Osteoblast (primary cell): Measurements from ENCODE around the gene SLC16A6. TPM values are rescaled to one million over a fixed set of nuclear protein-coding genes. Genes with fewer than 3 reads are reported as not detected.

Experiments used
- DNase-seq: peaks from one replicate; pipeline ENCODE4 v3.0.0; 2011; ENCODE audit warnings: low spot score, mixed read lengths; ENCODE audit not compliant: insufficient read length; ENCODE audit errors: missing footprints
- H2AFZ ChIP-seq: 2 replicates; pipeline ENCODE4 v1.6.0; 2011; ENCODE audit warnings: mild to moderate bottlenecking, low read length
- H3K27ac ChIP-seq: 2 replicates; pipeline ENCODE4 v1.5.1; 2011; ENCODE audit warnings: mild to moderate bottlenecking, low read depth, low read length, moderate library complexity
- H3K27me3 ChIP-seq: 2 replicates; pipeline ENCODE4 v1.6.0; 2012; ENCODE audit warnings: mild to moderate bottlenecking, control low read depth, inconsistent platforms, low read length, moderate library complexity; ENCODE audit not compliant: insufficient read depth
- H3K36me3 ChIP-seq: 2 replicates; pipeline ENCODE4 v1.5.1; 2011; ENCODE audit warnings: mild to moderate bottlenecking, low read length, control low read depth, moderate library complexity; ENCODE audit not compliant: insufficient read depth
- H3K4me1 ChIP-seq: 2 replicates; pipeline ENCODE4 v1.5.1; 2011; ENCODE audit warnings: mild to moderate bottlenecking, low read length, control low read depth, moderate library complexity; ENCODE audit not compliant: insufficient read depth
- H3K4me2 ChIP-seq: 2 replicates; pipeline ENCODE4 v1.6.0; 2011; ENCODE audit warnings: mild to moderate bottlenecking, low read length; ENCODE audit not compliant: insufficient read depth
- H3K4me3 ChIP-seq: fragments of 200-600 bp; sonication (generic); 3 replicates; pipeline ENCODE4 v1.5.1; 2012; ENCODE audit warnings: mild to moderate bottlenecking, low read length, inconsistent platforms; ENCODE audit not compliant: insufficient read depth
- H3K79me2 ChIP-seq: 2 replicates; pipeline ENCODE4 v1.6.0; 2012; ENCODE audit warnings: mild to moderate bottlenecking, low read length, control low read depth, inconsistent platforms; ENCODE audit not compliant: insufficient read depth
- H3K9me3 ChIP-seq: 2 replicates; pipeline ENCODE4 v1.5.1; 2011; ENCODE audit warnings: low read depth, low read length, control low read depth
- H4K20me1 ChIP-seq: 2 replicates; pipeline ENCODE4 v1.6.0; 2012; ENCODE audit warnings: mild to moderate bottlenecking, low read length, control low read depth; ENCODE audit not compliant: insufficient read depth
- total RNA-seq: library from RNA; depleted of rRNA; stranded (reverse); fragments of >200 nt; gene quantifications from 2 replicates; pipeline ENCODE4 v1.2.3, GENCODE V29; 2012
- TF ChIP-seq, protein P1 (sequence below): IDR thresholded peaks from 2 replicates; pipeline ENCODE4 v1.5.1; 2011; ENCODE audit warnings: mild to moderate bottlenecking, low read depth, low read length, moderate library complexity; ENCODE audit errors: extremely low read depth

SLC16A6 gene
- total RNA-seq, 1 donor = 1.4 TPM

DNA sequence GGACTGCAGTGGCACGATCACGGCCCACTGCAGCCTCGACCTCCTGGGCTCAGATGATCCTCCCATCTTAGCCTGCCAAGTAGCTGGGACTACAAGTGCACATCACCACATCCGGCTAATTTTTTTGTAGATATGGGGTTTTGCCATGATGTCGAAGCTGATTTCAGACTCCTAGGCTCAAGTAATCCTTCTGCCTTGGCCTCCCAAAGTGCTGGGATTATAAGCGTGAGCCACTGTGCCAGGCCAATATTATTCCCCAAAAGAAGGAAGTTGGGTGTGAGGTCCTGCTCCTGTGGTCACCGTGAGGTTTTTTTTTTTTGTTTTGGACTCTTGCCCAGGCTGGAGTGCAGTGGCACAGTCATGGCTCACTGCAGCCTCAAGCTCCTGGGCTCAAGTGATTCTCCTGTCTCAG, 41.6 kb downstream of the SLC16A6 start:
- no peak for DNase-seq
- Histone ChIP-seq H3K36me3 (peaks cover 27% of the 10 kb centered on the region), H3K4me2 (peak overlapping the region; percentile 77), H2AFZ (no peak overlapping the region), H3K9me3 (no peaks in the 10 kb centered on the region), H3K27ac (no peak overlapping the region), H3K4me3 (no peak overlapping the region), H4K20me1 (no peaks in the 10 kb centered on the region), H3K4me1 (peaks cover 10% of the 10 kb centered on the region), H3K79me2 (peaks cover 3% of the 10 kb centered on the region), H3K27me3 (no peaks in the 10 kb centered on the region)
- TF ChIP-seq, protein P1, sequence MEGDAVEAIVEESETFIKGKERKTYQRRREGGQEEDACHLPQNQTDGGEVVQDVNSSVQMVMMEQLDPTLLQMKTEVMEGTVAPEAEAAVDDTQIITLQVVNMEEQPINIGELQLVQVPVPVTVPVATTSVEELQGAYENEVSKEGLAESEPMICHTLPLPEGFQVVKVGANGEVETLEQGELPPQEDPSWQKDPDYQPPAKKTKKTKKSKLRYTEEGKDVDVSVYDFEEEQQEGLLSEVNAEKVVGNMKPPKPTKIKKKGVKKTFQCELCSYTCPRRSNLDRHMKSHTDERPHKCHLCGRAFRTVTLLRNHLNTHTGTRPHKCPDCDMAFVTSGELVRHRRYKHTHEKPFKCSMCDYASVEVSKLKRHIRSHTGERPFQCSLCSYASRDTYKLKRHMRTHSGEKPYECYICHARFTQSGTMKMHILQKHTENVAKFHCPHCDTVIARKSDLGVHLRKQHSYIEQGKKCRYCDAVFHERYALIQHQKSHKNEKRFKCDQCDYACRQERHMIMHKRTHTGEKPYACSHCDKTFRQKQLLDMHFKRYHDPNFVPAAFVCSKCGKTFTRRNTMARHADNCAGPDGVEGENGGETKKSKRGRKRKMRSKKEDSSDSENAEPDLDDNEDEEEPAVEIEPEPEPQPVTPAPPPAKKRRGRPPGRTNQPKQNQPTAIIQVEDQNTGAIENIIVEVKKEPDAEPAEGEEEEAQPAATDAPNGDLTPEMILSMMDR = no peak

DNA sequence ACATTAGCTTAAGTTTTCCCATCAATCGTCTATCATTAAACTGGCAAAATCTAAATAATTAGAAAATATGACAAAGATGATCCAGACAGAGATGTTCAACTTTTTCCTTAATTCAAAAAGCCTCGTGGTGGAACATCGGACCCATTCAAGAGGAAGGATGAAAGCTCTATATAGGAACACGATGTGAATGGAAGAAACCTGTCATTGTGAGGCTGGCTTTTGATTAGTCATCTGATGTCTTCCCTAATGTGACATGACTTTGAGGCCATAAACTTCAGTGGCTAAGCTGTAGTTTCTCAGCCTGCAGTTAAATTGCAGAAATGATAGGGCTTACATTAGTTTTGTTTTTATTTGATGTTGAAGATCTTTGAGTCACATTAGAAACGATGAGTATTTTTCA, 42.0 kb downstream of the SLC16A6 start:
- TF ChIP-seq, protein P1 = no peak
- H3K36me3 ChIP-seq = peaks cover 22% of the 10 kb centered on the region
- H3K27me3 ChIP-seq = no peaks in the 10 kb centered on the region
- H3K4me1 ChIP-seq = peaks cover 10% of the 10 kb centered on the region
- peaks cover 3% of the 10 kb centered on the region for H3K79me2 ChIP-seq
- peak overlapping the region; percentile 90 for H3K4me3 ChIP-seq
- H3K9me3 ChIP-seq = no peaks in the 10 kb centered on the region
- peak overlapping the region; percentile 89 for H2AFZ ChIP-seq
- peak overlapping the region; percentile 95 for H3K27ac ChIP-seq
- DNase-seq = no peak
- H4K20me1 ChIP-seq = no peaks in the 10 kb centered on the region
- H3K4me2 ChIP-seq = peak overlapping the region; percentile 77

DNA sequence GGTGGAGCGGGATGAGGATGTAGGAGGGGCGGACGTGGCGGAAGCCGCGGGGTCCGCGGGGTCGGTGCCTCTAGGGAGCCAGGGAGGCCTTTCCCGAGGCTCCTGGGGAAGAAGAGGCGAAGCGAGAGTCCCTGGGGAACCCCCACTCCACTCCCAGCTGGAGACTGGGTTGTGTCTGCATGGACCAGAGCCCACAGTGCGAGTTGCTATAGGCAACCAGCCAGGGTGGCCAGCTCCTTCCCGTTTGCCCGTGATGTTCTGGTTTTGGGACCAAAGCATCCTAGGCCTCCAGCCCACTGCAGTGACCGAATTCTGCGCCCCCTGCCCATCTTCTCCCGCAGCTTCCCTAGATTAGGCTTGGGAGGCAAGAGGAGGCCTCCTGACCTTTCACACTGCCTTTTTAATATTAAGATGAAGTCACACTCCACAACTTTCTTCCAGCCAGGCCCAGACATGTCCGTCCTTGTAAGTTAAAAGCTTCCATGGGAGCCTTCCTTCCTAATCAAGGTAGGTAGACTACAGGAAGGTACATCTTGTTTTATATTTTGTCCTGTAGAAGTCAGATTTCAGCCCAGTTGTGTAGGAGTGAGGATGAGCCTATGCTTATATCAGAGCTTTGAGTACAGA, 42.6 kb downstream of the SLC16A6 start:
- Histone ChIP-seq H3K79me2 (peaks cover 3% of the 10 kb centered on the region), H3K4me1 (peaks cover 10% of the 10 kb centered on the region), H3K9me3 (no peaks in the 10 kb centered on the region), H3K27me3 (no peaks in the 10 kb centered on the region), H3K27ac (peak overlapping the region; percentile 95), H4K20me1 (no peaks in the 10 kb centered on the region), H3K4me2 (peak overlapping the region; percentile 77), H3K36me3 (peaks cover 22% of the 10 kb centered on the region), H2AFZ (peak overlapping the region; percentile 89), H3K4me3 (peak overlapping the region; percentile 90)
- DNase-seq = peak; percentile 90
- TF ChIP-seq, protein P1 = no peak

DNA sequence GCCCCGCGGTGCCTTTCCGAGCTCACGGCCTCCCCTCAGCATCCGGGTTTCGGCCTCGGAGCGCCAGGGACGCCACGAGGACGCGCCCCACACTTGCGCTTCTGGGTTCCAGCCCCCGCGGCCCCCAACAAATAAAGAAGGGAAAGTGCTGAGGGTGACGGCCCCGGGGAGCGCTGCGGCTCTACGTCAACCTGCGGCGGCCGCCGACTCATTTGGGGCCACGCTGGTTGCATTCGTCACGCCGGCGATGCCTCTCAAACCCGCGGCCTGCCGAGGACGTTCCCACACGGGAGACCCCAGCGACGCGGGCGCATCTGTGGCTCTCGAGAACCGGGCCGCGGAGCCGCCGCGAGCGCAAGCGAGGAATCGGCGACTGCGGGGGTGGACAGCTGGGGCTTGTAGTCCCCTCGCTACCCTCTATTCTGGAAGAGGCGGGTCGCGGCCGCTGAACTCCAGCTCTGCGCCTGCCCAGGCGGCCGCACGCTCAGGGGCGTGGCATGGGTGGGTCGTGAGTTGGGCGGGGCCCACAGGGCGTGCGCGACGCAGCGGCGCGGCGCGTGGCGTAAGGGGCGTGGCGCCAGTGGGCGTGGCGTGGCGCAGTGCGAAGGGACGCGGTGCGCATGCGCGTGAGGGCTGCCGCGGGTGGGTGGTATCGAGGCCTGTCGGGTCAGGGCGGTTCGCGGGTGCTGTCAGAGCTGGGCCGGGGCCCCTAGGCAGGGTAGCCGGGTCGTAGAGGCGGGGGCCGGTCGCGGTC, 43.3 kb downstream of the SLC16A6 start, which contains the start of gene AMZ2:
Gene AMZ2, plus strand, starts transcription at position 599 of the 754 bp plus-strand sequence. CDS start 2,145 bp downstream, outside the sequence.
- peak within 1 kb of the TSS; percentile 95 for H3K27ac ChIP-seq
- H2AFZ ChIP-seq = peak within 1 kb of the TSS; percentile 92
- H3K4me2 ChIP-seq = peak within 1 kb of the TSS; percentile 77
- H3K4me1 ChIP-seq = peaks cover 10% of the 10 kb centered on the region
- DNase-seq = peak; percentile 98
- peaks cover 3% of the 10 kb centered on the region for H3K79me2 ChIP-seq
- peaks cover 18% of the 10 kb centered on the region for H3K36me3 ChIP-seq
- no peaks in the 10 kb centered on the region for H3K27me3 ChIP-seq
- TF ChIP-seq, protein P1 = no peak
- no peaks in the 10 kb centered on the region for H4K20me1 ChIP-seq
- H3K4me3 ChIP-seq = peak within 1 kb of the TSS; percentile 90
- no peaks in the 10 kb centered on the region for H3K9me3 ChIP-seq
